GM18526 (cell line): Measurements from ENCODE around the gene RILPL1.

Experiments used
- POLR2A ChIP-seq: IDR thresholded peaks from 3 replicates; pipeline ENCODE4 v1.6.1; 2011; ENCODE audit not compliant: insufficient read length; ENCODE audit errors: extremely low read depth

Gene RILPL1

GRCh38 chr12:123533672-123534643 is at the start of gene RILPL1:
TSS of gene RILPL1 (minus strand) at chr12:123533719. CDS start at chr12:123533482, 237 bp downstream.
- TF ChIP-seq POLR2A: no peak

GRCh38 chr12:123580772-123581171 is 47.3 kb upstream of the RILPL1 start:
- TF ChIP-seq POLR2A: no peak

GRCh38 chr12:123578243-123578642 is 44.7 kb upstream of the RILPL1 start:
- no peak for TF ChIP-seq POLR2A

- no peak for TF ChIP-seq POLR2A
These were observed 43.1 kb upstream of the RILPL1 start for GRCh38 chr12:123576611-123577010.

- TF ChIP-seq POLR2A: no peak
These were observed 40.4 kb upstream of the RILPL1 start for GRCh38 chr12:123573870-123574269.

- no peak for TF ChIP-seq POLR2A
These were observed 38.9 kb upstream of the RILPL1 start for GRCh38 chr12:123572391-123572790.

GRCh38 chr12:123571343-123571813 is 37.9 kb upstream of the RILPL1 start:
- TF ChIP-seq POLR2A: no peak

- no peak for TF ChIP-seq POLR2A
These were observed 25.9 kb upstream of the RILPL1 start for GRCh38 chr12:123559468-123559867.

- no peak for TF ChIP-seq POLR2A
These were observed 17.2 kb upstream of the RILPL1 start for GRCh38 chr12:123550700-123551099.

GRCh38 chr12:123548107-123548506 is 14.6 kb upstream of the RILPL1 start:
- TF ChIP-seq POLR2A: no peak

- no peak for TF ChIP-seq POLR2A
These were observed 12.8 kb upstream of the RILPL1 start for GRCh38 chr12:123546281-123546680.

GRCh38 chr12:123543541-123543940 is 10.0 kb upstream of the RILPL1 start:
- no peak for TF ChIP-seq POLR2A

GRCh38 chr12:123540899-123541662 is 7.6 kb upstream of the RILPL1 start:
- TF ChIP-seq POLR2A: no peak

- TF ChIP-seq POLR2A: no peak
These were observed 490 bp downstream of the RILPL1 start for GRCh38 chr12:123532808-123533649.

GRCh38 chr12:123532019-123532418 is 1.5 kb downstream of the RILPL1 start:
- TF ChIP-seq POLR2A: no peak
